ENCODE results near the gene FBXW7. TPM values are rescaled to one million over a fixed set of nuclear protein-coding genes. Genes with fewer than 3 reads are reported as not detected.

Gene FBXW7
- total and polyA plus RNA-seq, 2 of the 8 experiments (the other 6 are each of a cell fraction or from before 2014, with no cell fraction given): 6.0 to 26.7 TPM

DNA sequence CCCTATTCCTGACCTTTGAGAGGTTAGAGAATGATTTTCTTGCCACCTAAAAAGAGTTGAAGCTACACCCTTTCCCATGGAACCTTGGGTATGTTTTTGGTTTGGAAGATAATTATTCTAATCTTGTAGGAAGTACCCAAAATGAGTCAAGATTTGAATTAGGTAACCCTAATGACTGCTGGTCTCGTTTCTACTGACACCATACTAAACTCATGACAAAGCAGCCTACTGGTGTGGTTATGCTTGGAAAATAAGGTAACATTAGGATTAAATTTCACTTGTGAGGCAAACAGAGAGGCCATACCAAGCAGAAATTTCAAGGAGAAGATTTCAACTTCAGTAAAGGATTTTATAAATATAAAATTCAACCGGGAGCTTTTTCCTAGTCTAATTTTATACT lies 107.9 kb downstream of the FBXW7 start (continued):
- no peak for TF ChIP-seq EP300 (IDR thresholded peaks at IDR 0.05; ENCODE audit: borderline replicate concordance in 1 of 2, low read depth in 2 of 2, low read length in 2 of 2)
